Left ventricle myocardium inferior (tissue), 1 donor: Measurements from ENCODE around the gene KCNG3. TPM values are rescaled to one million over a fixed set of nuclear protein-coding genes. Genes with fewer than 3 reads are reported as not detected.

Experiments used
- DNase-seq: peaks from one replicate; pipeline ENCODE4 v3.0.0-alpha.2; 2020
- H3K27ac ChIP-seq: fragments of 200-600 bp; replicated peaks from 2 replicates; pipeline ENCODE4 v1.8.0; 2021
- H3K27me3 ChIP-seq: fragments of 200-600 bp; 2 replicates; pipeline ENCODE4 v1.8.0; 2021; ENCODE audit warnings: low read depth
- H3K36me3 ChIP-seq: fragments of 200-600 bp; 2 replicates; pipeline ENCODE4 v1.8.0; 2021
- H3K4me1 ChIP-seq: fragments of 200-600 bp; 2 replicates; pipeline ENCODE4 v1.8.0; 2021
- H3K4me3 ChIP-seq: fragments of 200-600 bp; 2 replicates; pipeline ENCODE4 v1.8.0; 2021; ENCODE audit warnings: mild to moderate bottlenecking, moderate library complexity
- H3K9me3 ChIP-seq: fragments of 200-600 bp; replicated peaks from 2 replicates; pipeline ENCODE4 v1.8.0; 2021
- intact Hi-C: fragments of 100-400 bp; cut with micrococcal nuclease; formaldehyde crosslinking; loops from one replicate; pipeline ENCODE4 v1.11.0; 2022
- total RNA-seq: library from RNA; stranded (reverse); fragmentation: NEBNext Ultra II Directional; extraction: Animal tissue kit (Norgen Biotek cat#: 25700); gene quantifications from one replicate; pipeline ENCODE4 v1.2.1, GENCODE V29; 2021
- TF ChIP-seq, protein P1 (sequence below): fragments of 200-600 bp; IDR thresholded peaks from 2 replicates; pipeline ENCODE4 v1.8.0; 2021; ENCODE audit warnings: antibody characterized with exemption, mild to moderate bottlenecking, borderline replicate concordance
- donor health status: DM: no; HTN: yes; CAD: no; lungs with severe emphysema.

KCNG3 gene
- total RNA-seq, 1 donor from 2014 or later: not detected

DNA sequence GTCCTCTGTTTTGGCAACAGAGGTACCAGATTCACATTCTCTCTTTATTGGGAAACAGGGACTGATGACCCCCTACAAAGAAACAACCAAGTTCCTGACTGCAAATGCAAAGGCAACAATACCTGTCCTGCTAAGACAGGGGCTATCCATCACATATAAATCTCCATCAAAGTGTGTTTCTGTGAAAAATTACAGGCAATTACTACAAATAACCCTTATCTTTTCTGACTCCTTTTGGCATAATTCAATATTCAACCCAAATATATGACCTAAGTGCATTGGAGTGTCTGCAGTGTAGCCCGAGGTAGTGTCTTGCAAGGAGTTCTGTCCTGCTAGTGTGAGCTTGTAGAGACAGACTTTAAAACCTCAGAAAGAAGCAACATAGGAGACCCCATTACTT lies 35.4 kb downstream of the KCNG3 start:
- Histone ChIP-seq H3K27ac (no peak overlapping the region), H3K9me3 (no peaks in the 10 kb centered on the region), H3K27me3 (peaks cover 46% of the 10 kb centered on the region), H3K4me3 (no peak overlapping the region), H3K4me1 (no peaks in the 10 kb centered on the region), H3K36me3 (no peaks in the 10 kb centered on the region)
- TF ChIP-seq, protein P1, sequence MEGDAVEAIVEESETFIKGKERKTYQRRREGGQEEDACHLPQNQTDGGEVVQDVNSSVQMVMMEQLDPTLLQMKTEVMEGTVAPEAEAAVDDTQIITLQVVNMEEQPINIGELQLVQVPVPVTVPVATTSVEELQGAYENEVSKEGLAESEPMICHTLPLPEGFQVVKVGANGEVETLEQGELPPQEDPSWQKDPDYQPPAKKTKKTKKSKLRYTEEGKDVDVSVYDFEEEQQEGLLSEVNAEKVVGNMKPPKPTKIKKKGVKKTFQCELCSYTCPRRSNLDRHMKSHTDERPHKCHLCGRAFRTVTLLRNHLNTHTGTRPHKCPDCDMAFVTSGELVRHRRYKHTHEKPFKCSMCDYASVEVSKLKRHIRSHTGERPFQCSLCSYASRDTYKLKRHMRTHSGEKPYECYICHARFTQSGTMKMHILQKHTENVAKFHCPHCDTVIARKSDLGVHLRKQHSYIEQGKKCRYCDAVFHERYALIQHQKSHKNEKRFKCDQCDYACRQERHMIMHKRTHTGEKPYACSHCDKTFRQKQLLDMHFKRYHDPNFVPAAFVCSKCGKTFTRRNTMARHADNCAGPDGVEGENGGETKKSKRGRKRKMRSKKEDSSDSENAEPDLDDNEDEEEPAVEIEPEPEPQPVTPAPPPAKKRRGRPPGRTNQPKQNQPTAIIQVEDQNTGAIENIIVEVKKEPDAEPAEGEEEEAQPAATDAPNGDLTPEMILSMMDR: no peak
- DNase-seq: no peak
- intact Hi-C loops: no loop called here

- no peak for DNase-seq
- Histone ChIP-seq H3K36me3 (no peaks in the 10 kb centered on the region), H3K27ac (no peak overlapping the region), H3K27me3 (peaks cover 46% of the 10 kb centered on the region), H3K9me3 (no peaks in the 10 kb centered on the region), H3K4me1 (no peaks in the 10 kb centered on the region), H3K4me3 (no peak overlapping the region)
- TF ChIP-seq, protein P1: no peak
- intact Hi-C loops: no loop called here
Measured at GRCh38 chr2:42457011-42457410, 36.8 kb downstream of the KCNG3 start.

DNA sequence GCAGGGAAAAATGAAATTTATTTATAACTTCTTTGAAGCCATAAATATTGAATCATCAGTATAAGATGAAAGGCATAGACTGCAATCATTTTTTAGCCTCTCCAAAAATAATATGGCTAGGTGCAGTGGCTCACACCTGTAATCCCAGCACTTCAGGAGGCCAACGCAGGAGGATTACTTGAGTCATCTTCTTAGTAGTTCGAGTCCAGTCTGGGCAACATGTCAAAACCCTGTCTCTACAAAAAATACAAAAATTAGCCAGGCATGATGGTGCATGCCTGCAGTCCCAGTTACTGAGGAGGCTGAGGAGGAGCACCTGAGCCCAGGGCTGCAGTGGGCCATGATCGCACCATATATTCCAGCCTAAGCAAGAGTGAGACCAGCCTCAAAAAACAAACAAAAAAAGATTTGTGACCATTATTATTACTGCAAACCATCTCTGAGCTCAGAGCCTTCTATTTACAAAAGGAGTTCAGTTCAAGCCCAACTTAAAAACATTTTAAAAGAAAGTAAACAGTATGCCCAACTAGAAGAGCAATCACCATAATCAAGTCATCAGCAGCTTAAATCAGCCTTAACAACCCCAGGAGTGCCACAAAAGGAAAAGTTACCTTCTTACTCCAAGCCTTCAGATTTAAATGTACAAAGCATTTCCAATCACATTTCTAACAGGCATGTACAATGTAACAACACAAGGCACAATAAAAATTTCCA lies 37.5 kb downstream of the KCNG3 start:
- no peak overlapping the region for H3K27ac ChIP-seq
- H3K4me1 ChIP-seq: no peaks in the 10 kb centered on the region
- H3K9me3 ChIP-seq: no peaks in the 10 kb centered on the region
- peaks cover 49% of the 10 kb centered on the region for H3K27me3 ChIP-seq
- no peaks in the 10 kb centered on the region for H3K36me3 ChIP-seq
- DNase-seq: no peak
- TF ChIP-seq, protein P1: no peak
- intact Hi-C loops: no loop called here
- H3K4me3 ChIP-seq: no peak overlapping the region

GRCh38 chr2:42452545-42452944 lies 41.2 kb downstream of the KCNG3 start:
- Histone ChIP-seq H3K9me3 (no peaks in the 10 kb centered on the region), H3K27ac (no peak overlapping the region), H3K36me3 (no peaks in the 10 kb centered on the region), H3K4me3 (no peak overlapping the region), H3K4me1 (no peaks in the 10 kb centered on the region), H3K27me3 (peaks cover 16% of the 10 kb centered on the region)
- intact Hi-C loops: no loop called here
- TF ChIP-seq, protein P1: no peak
- no peak for DNase-seq

- Histone ChIP-seq H3K9me3 (no peaks in the 10 kb centered on the region), H3K27ac (no peak overlapping the region), H3K4me1 (no peaks in the 10 kb centered on the region), H3K36me3 (no peaks in the 10 kb centered on the region), H3K4me3 (no peak overlapping the region), H3K27me3 (peaks cover 8% of the 10 kb centered on the region)
- DNase-seq: no peak
- intact Hi-C loops: no loop called here
- TF ChIP-seq, protein P1: no peak
Measured at GRCh38 chr2:42450136-42450535, 43.6 kb downstream of the KCNG3 start.
